H1 (cell line): Measurements from ENCODE around the gene P3H2. TPM values are rescaled to one million over a fixed set of nuclear protein-coding genes. Genes with fewer than 3 reads are reported as not detected.

Experiments
- CTCF ChIA-PET: fragments of 300-600 bp; sonication (Branson Sonifier 250); formaldehyde crosslinking; loops from one replicate; lab custom pipeline; 2021; ENCODE audit not compliant: partially characterized antibody; lab: Charles Lee
- POLR2A ChIA-PET: fragments of 300-600 bp; sonication (Branson Sonifier 250); formaldehyde crosslinking; loops from one replicate; lab custom pipeline; 2021; ENCODE audit warnings: inconsistent platforms; ENCODE audit not compliant: partially characterized antibody; lab: Charles Lee
- DNase-seq, 2 experiments: peaks; one replicate each; pipeline versions ENCODE4 v3.0.0 to v3.0.0-alpha.2; 2010 to 2022; ENCODE audit warnings: low spot score in 2 of 2, low read depth in 1 of 2, mixed read lengths in 1 of 2
- FAIRE-seq: peaks from 2 replicates; lab custom pipeline; 2011; peaks lifted over from hg19 to GRCh38; lab: Jason Lieb, UNC
- H2AFZ ChIP-seq: 2 replicates; pipeline ENCODE4 v1.8.1; 2012; ENCODE audit warnings: low read length, inconsistent platforms
- H2AK5ac ChIP-seq: 2 replicates; pipeline ENCODE4 v1.6.1; 2013; ENCODE audit warnings: low read depth, low read length
- H2BK120ac ChIP-seq: replicated peaks from 2 replicates; pipeline ENCODE3; 2013; ENCODE audit warnings: low read depth, low read length, inconsistent platforms
- H2BK12ac ChIP-seq: 2 replicates; pipeline ENCODE4 v1.6.1; 2013; ENCODE audit warnings: low read depth, low read length
- H2BK15ac ChIP-seq: 2 replicates; pipeline ENCODE4 v1.6.1; 2013; ENCODE audit warnings: low read length
- H2BK20ac ChIP-seq: 2 replicates; pipeline ENCODE4 v1.6.1; 2013; ENCODE audit warnings: low read length
- H2BK5ac ChIP-seq: 2 replicates; pipeline ENCODE4 v1.6.1; 2013; ENCODE audit warnings: low read depth, low read length
- H3K14ac ChIP-seq: 2 replicates; pipeline ENCODE4 v1.6.1; 2013; ENCODE audit warnings: inconsistent platforms; ENCODE audit not compliant: insufficient read length
- H3K18ac ChIP-seq: 2 replicates; pipeline ENCODE4 v1.6.1; 2013; ENCODE audit warnings: low read length; ENCODE audit errors: extremely low read depth
- H3K23ac ChIP-seq: 2 replicates; pipeline ENCODE4 v1.6.1; 2013; ENCODE audit warnings: inconsistent platforms; ENCODE audit not compliant: insufficient read length
- H3K23me2 ChIP-seq: 2 replicates; pipeline ENCODE4 v1.6.1; 2013; ENCODE audit warnings: low read depth, low read length
- H3K27ac ChIP-seq: 2 replicates; pipeline ENCODE4 v1.6.1; 2011; ENCODE audit warnings: low read depth, low read length, inconsistent platforms
- H3K27me3 ChIP-seq, 4 experiments: replicated peaks in 1 of 4; 1 replicate in 1 of 4; 2 replicates in 3 of 4; pipeline versions ENCODE4 v1.6.1 to v1.8.1; 2011 to 2013; ENCODE audit warnings: low read length in 3 of 4, mild to moderate bottlenecking in 3 of 4, inconsistent platforms in 2 of 4, mixed read lengths in 2 of 4, moderate library complexity in 1 of 4; ENCODE audit not compliant: control insufficient read depth in 3 of 4, insufficient read depth in 3 of 4; ENCODE audit errors: extremely low read depth in 1 of 4
- H3K36me3 ChIP-seq, 4 experiments: 2 replicates each; pipeline versions ENCODE4 v1.6.1 to v1.8.1; 2011 to 2013; ENCODE audit warnings: mild to moderate bottlenecking in 4 of 4, low read length in 3 of 4, moderate library complexity in 2 of 4, control low read depth in 1 of 4, inconsistent platforms in 1 of 4; ENCODE audit not compliant: insufficient read depth in 4 of 4, control insufficient read depth in 2 of 4
- H3K4ac ChIP-seq: replicated peaks from 2 replicates; pipeline ENCODE3; 2013; ENCODE audit warnings: low read length, low read depth, mixed read lengths, inconsistent platforms; ENCODE audit not compliant: insufficient read length
- H3K4me1 ChIP-seq, 4 experiments: replicated peaks in 1 of 4; 1 replicate in 1 of 4; 2 replicates in 3 of 4; pipeline versions ENCODE4 v1.6.1 to v1.8.1; 2011 to 2013; ENCODE audit warnings: low read length in 3 of 4, inconsistent platforms in 2 of 4, mixed read lengths in 1 of 4; ENCODE audit not compliant: insufficient read depth in 4 of 4, control insufficient read depth in 3 of 4
- H3K4me2 ChIP-seq, 2 experiments: 2 replicates each; pipeline versions ENCODE4 v1.6.1 to v1.8.1; 2011 to 2013; ENCODE audit warnings: low read depth in 2 of 2, low read length in 2 of 2, control low read depth in 1 of 2, inconsistent platforms in 1 of 2, mild to moderate bottlenecking in 1 of 2; ENCODE audit not compliant: insufficient read depth in 1 of 2
- H3K4me3 ChIP-seq, 4 experiments: fragments of 200-600, 300-600 bp in 1 of 4; sonication (generic), shearing (Covaris generic), sonication (Bioruptor Twin) in 1 of 4; 2 replicates each; pipeline versions ENCODE4 v1.5.1 to v1.8.1; 2011 to 2016; ENCODE audit warnings: low read length in 4 of 4, low read depth in 3 of 4, control low read depth in 2 of 4, inconsistent platforms in 2 of 4, mild to moderate bottlenecking in 2 of 4, mixed read lengths in 1 of 4, moderate library complexity in 1 of 4; ENCODE audit not compliant: insufficient read depth in 2 of 4; ENCODE audit errors: extremely low read depth in 1 of 4
- H3K56ac ChIP-seq: replicated peaks from 2 replicates; pipeline ENCODE3; 2013; ENCODE audit warnings: low read depth, mild to moderate bottlenecking, mixed read lengths, low read length, inconsistent platforms; ENCODE audit not compliant: insufficient read length
- H3K79me1 ChIP-seq: 2 replicates; pipeline ENCODE4 v1.6.1; 2013; ENCODE audit warnings: low read depth, low read length, control low read depth
- H3K79me2 ChIP-seq, 2 experiments: 2 replicates each; pipeline versions ENCODE4 v1.6.1 to v1.8.1; 2012 to 2013; ENCODE audit warnings: low read length in 2 of 2, mild to moderate bottlenecking in 2 of 2, inconsistent platforms in 1 of 2; ENCODE audit not compliant: insufficient read depth in 2 of 2, control insufficient read depth in 1 of 2
- H3K9ac ChIP-seq, 4 experiments: replicated peaks in 1 of 4; 1 replicate in 1 of 4; 2 replicates in 3 of 4; pipeline versions ENCODE4 v1.6.1 to v1.8.1; 2011 to 2013; ENCODE audit warnings: low read depth in 3 of 4, low read length in 3 of 4, control low read depth in 2 of 4, mild to moderate bottlenecking in 2 of 4, moderate library complexity in 2 of 4, inconsistent platforms in 1 of 4; ENCODE audit errors: extremely low read depth in 1 of 4
- H3K9me3 ChIP-seq, 2 experiments: 2 replicates each; pipeline versions ENCODE4 v1.6.1 to v1.8.1; 2012 to 2013; ENCODE audit warnings: mild to moderate bottlenecking in 2 of 2, moderate library complexity in 2 of 2, control low read depth in 1 of 2, inconsistent platforms in 1 of 2, low read depth in 1 of 2, low read length in 1 of 2, mixed read lengths in 1 of 2; ENCODE audit not compliant: insufficient read depth in 2 of 2
- H4K20me1 ChIP-seq, 2 experiments: replicated peaks in 1 of 2; 2 replicates each; pipeline versions ENCODE3 to v1.8.1; 2011 to 2013; ENCODE audit warnings: inconsistent platforms in 2 of 2, low read length in 2 of 2, mild to moderate bottlenecking in 1 of 2; ENCODE audit not compliant: insufficient read depth in 2 of 2, control insufficient read depth in 1 of 2
- H4K5ac ChIP-seq: 2 replicates; pipeline ENCODE4 v1.6.1; 2013; ENCODE audit warnings: low read length, low read depth, mixed read lengths, inconsistent platforms; ENCODE audit not compliant: insufficient read length
- H4K8ac ChIP-seq: 2 replicates; pipeline ENCODE4 v1.8.0; 2013; ENCODE audit warnings: mild to moderate bottlenecking, moderate library complexity, low read length, inconsistent platforms; ENCODE audit not compliant: insufficient read depth; ENCODE audit errors: extremely low read depth
- H4K91ac ChIP-seq: replicated peaks from 2 replicates; pipeline ENCODE3; 2013; ENCODE audit warnings: low read length, mixed read lengths, inconsistent platforms; ENCODE audit not compliant: insufficient read length
- CBX5 ChIP-seq: fragments of 300-800, 300-1000 bp; sonication (generic); IDR thresholded peaks from 2 replicates; pipeline ENCODE4 v1.7.1; 2016; ENCODE audit warnings: antibody characterized with exemption, low read length, low read depth
- CHD2 ChIP-seq: IDR thresholded peaks from 2 replicates; pipeline ENCODE4 v1.6.1; 2012; ENCODE audit warnings: low read length, improper control_type of control experiment
- EZH2 ChIP-seq: fragments of 200-600 bp; sonication (generic); IDR thresholded peaks from 2 replicates; pipeline ENCODE4 v1.7.1; 2012; ENCODE audit warnings: low read depth, mild to moderate bottlenecking, moderate library complexity, low read length, inconsistent platforms; ENCODE audit not compliant: severe bottlenecking
- FOSL1 ChIP-seq: IDR thresholded peaks from 2 replicates; pipeline ENCODE4 v1.6.1; 2011; ENCODE audit warnings: mild to moderate bottlenecking, low read depth, low read length, moderate library complexity; ENCODE audit not compliant: insufficient read depth
- NRF1 ChIP-seq: IDR thresholded peaks from 2 replicates; pipeline ENCODE4 v1.6.1; 2011; ENCODE audit warnings: mild to moderate bottlenecking, low read depth, low read length, improper control_type of control experiment
- POLR2A ChIP-seq, 2 experiments: IDR thresholded peaks; 1 replicate in 1 of 2; 2 replicates in 1 of 2; pipeline ENCODE4 v1.6.1; 2011; ENCODE audit warnings: low read depth in 2 of 2, low read length in 2 of 2, mild to moderate bottlenecking in 2 of 2; ENCODE audit errors: control extremely low read depth in 1 of 2
- RBBP5 ChIP-seq: IDR thresholded peaks from 2 replicates; pipeline ENCODE4 v1.7.1; 2012; ENCODE audit warnings: low read depth, mild to moderate bottlenecking, inconsistent platforms, low read length, moderate library complexity, borderline replicate concordance
- RFX5 ChIP-seq: IDR thresholded peaks from 2 replicates; pipeline ENCODE4 v1.6.1; 2011; ENCODE audit warnings: low read depth, low read length, improper control_type of control experiment, borderline replicate concordance
- SAP30 ChIP-seq: fragments of 300-600 bp; sonication (generic); IDR thresholded peaks from 2 replicates; pipeline ENCODE4 v1.7.1; 2012; ENCODE audit warnings: low read length, moderate library complexity, mild to moderate bottlenecking, inconsistent platforms; ENCODE audit not compliant: insufficient read depth, insufficient replicate concordance
- SIN3A ChIP-seq, 2 experiments: IDR thresholded peaks in 1 of 2; conservative IDR thresholded peaks in 1 of 2; 2 replicates each; pipeline ENCODE4 v1.6.1; 2011 to 2012; ENCODE audit warnings: low read length in 2 of 2, improper control_type of control experiment in 1 of 2, low read depth in 1 of 2, mild to moderate bottlenecking in 1 of 2
- SIRT6 ChIP-seq: IDR thresholded peaks from one replicate; pipeline ENCODE4 v1.7.1; 2012; ENCODE audit warnings: low read length, inconsistent platforms
- SP4 ChIP-seq: IDR thresholded peaks from 2 replicates; pipeline ENCODE4 v1.6.1; 2012; ENCODE audit warnings: low read length, inconsistent platforms
- SUZ12 ChIP-seq: fragments of 200-600 bp; sonication (generic); IDR thresholded peaks from 2 replicates; pipeline ENCODE4 v1.6.1; 2012; ENCODE audit warnings: mild to moderate bottlenecking, inconsistent platforms, low read length, moderate library complexity, mixed read lengths
- TBP ChIP-seq: IDR thresholded peaks from 2 replicates; pipeline ENCODE4 v1.6.1; 2011; ENCODE audit warnings: low read depth, low read length, improper control_type of control experiment
- TEAD4 ChIP-seq: IDR thresholded peaks from 2 replicates; pipeline ENCODE4 v1.6.1; 2012; ENCODE audit warnings: low read depth, low read length, inconsistent platforms, mixed read lengths
- WGBS, 2 experiments: shearing (Covaris generic) in 1 of 2; methylation state at CpG; one replicate each; pipeline versions ENCODE4 v1.1.6 to v1.1.7; 2013 to 2015; ENCODE audit warnings: low lambda C conversion rate in 2 of 2, mixed read lengths in 2 of 2, inconsistent platforms in 1 of 2, low coverage in 1 of 2, missing lambda C conversion rate in 1 of 2; ENCODE audit not compliant: insufficient replicate concordance in 2 of 2, insufficient coverage in 1 of 2, insufficient read length in 1 of 2; ENCODE audit errors: extremely low coverage in 1 of 2, missing lambda C conversion rate in 1 of 2; 5-methylcytosine and 5-hydroxymethylcytosine counted together
- polyA plus RNA-seq, 7 experiments: library from polyadenylated mRNA; depleted of rRNA in 3 of 7; stranded (reverse) in 5 of 7; unstranded in 2 of 7; fragments of >200 nt in 5 of 7; fragments of 200-250 nt in 2 of 7; gene quantifications; 1 replicate in 5 of 7; 2 replicates in 1 of 7; 4 replicates in 1 of 7; pipeline versions ENCODE4 v1.2.1 to v1.2.3, GENCODE V29; 2011 to 2013; ENCODE audit warnings: missing spikeins in 2 of 7, mixed read lengths in 2 of 7
- total RNA-seq: library from RNA; stranded (reverse); fragmentation: NEBNext Ultra II Directional; extraction: Animal tissue kit (Norgen Biotek cat#: 25700); gene quantifications from 2 replicates; pipeline ENCODE4 v1.2.1, GENCODE V29; 2021

P3H2 gene
- total and polyA plus RNA-seq, 2 of the 8 experiments (the other 6 are each of a cell fraction or from before 2014, with no cell fraction given): 40.5 to 60.4 TPM

GRCh38 chr3:190024912-190025311 is 95.8 kb downstream of the P3H2 start:
- H3K9me3 ChIP-seq: no peaks in the 10 kb centered on the region
- no peaks in the 10 kb centered on the region for H3K36me3 ChIP-seq
- no peak overlapping the region for H3K56ac ChIP-seq
- FAIRE-seq (no peak), DNase-seq (no peak)
- H3K9ac ChIP-seq: no peak overlapping the region
- 0 out of 4 replicates have a peak, but pooled peaks cover 0 to 8% of the 10 kb centered on the region in 2 experiments for H3K79me2 ChIP-seq
- no peak overlapping the region for H4K8ac ChIP-seq
- H2BK120ac ChIP-seq: no peak overlapping the region
- H3K4me1 ChIP-seq: peaks cover 0 to 4% (median 2%) of the 10 kb centered on the region in 4 experiments; a peak in 3 of 7 replicates
- H2BK15ac ChIP-seq: no peak overlapping the region
- H2AK5ac ChIP-seq: no peak overlapping the region
- H2BK20ac ChIP-seq: no peak overlapping the region
- H3K14ac ChIP-seq: no peak overlapping the region
- 85 to 100% methylated on average over 1 to 4 of the region's 4 CpGs for WGBS, 2 experiments
- no peak overlapping the region for H3K27ac ChIP-seq
- H3K23ac ChIP-seq: no peak overlapping the region
- no peak overlapping the region for H4K91ac ChIP-seq
- no peak overlapping the region for H2BK12ac ChIP-seq
- H4K20me1 ChIP-seq: no peaks in the 10 kb centered on the region
- H4K5ac ChIP-seq: no peak overlapping the region
- H2BK5ac ChIP-seq: no peak overlapping the region
- H3K4me2 ChIP-seq: no peak overlapping the region
- no peak overlapping the region for H3K4me3 ChIP-seq
- H3K79me1 ChIP-seq: no peaks in the 10 kb centered on the region
- H3K4ac ChIP-seq: no peak overlapping the region
- ChIA-PET CTCF (interaction anchor here (2.3 kb wide), 1 partner anchor 63 kb away, joined by 8 read pairs; no protein-coding TSS in a partner anchor), POLR2A (interaction anchor here (0.6 to 0.7 kb wide), 2 partner anchors 8 to 415 kb away, joined by 3 to 5 read pairs; no protein-coding TSS in a partner anchor)
- H3K18ac ChIP-seq: no peak overlapping the region
- H3K27me3 ChIP-seq: no peaks in the 10 kb centered on the region
- H3K23me2 ChIP-seq: no peaks in the 10 kb centered on the region
- no peak overlapping the region for H2AFZ ChIP-seq
- TF ChIP-seq RFX5 (no peak), POLR2A (IDR thresholded peaks at IDR 0.05; ENCODE audit: control extremely low read depth in 1 of 2, low read depth in 2 of 2, low read length in 2 of 2) (no peak), SIRT6 (no peak), FOSL1 (no peak), SAP30 (no peak), TEAD4 (no peak), TBP (no peak), RBBP5 (no peak), SP4 (no peak), CHD2 (no peak), SUZ12 (no peak), CBX5 (no peak), EZH2 (no peak), SIN3A (conservative IDR thresholded peaks at IDR 0.05 in 1 of 2, IDR thresholded peaks at IDR 0.05 in 1 of 2; ENCODE audit: low read depth in 1 of 2, low read length in 2 of 2) (no peak), NRF1 (no peak)
